HCT116 (cell line): ENCODE data around the gene TIMM10. TPM values are rescaled to one million over a fixed set of nuclear protein-coding genes. Genes with fewer than 3 reads are reported as not detected.

ENCODE experiments used
- ATAC-seq: fragments of 200-7000 bp; cut with Tn5 transposase; 2 replicates; pipeline ENCODE4 v1.9.1; 2020; ENCODE audit warnings: mild to moderate bottlenecking, moderate library complexity
- BruUV-seq: library from RNA; stranded (reverse); fragments of 400-500 nt; replicated peaks from 2 replicates; lab custom pipeline; 2021; lab: Mats Ljungman, UMichigan
- CTCF ChIA-PET: fragments of 300-600 bp; sonication (Branson Sonifier 250); formaldehyde crosslinking; loops from one replicate; lab custom pipeline; 2021; ENCODE audit warnings: antibody characterized with exemption; lab: Charles Lee
- POLR2A ChIA-PET: fragments of 300-600, 350-600 bp; sonication (Branson Sonifier 250); formaldehyde crosslinking; loops from one replicate; lab custom pipeline; 2021; ENCODE audit warnings: antibody characterized with exemption; lab: Charles Lee
- RAD21 ChIA-PET, 2 experiments: fragments of 300-600 bp; sonication (Branson Sonifier 250); formaldehyde crosslinking; loops; one replicate each; lab custom pipeline; 2023; ENCODE audit warnings: low total read pairs in 2 of 2; ENCODE audit not compliant: uncharacterized antibody in 2 of 2, unreplicated experiment in 2 of 2, low non-redundant PET in 1 of 2; lab: Charles Lee
- DNase-seq: peaks from one replicate; pipeline ENCODE4 v3.0.0-alpha.2; 2010; ENCODE audit warnings: low read depth, low spot score
- H2AFZ ChIP-seq: fragments of 200-600 bp; shearing (Covaris generic), sonication (generic); 2 replicates; pipeline ENCODE4 v1.6.1; 2017; ENCODE audit warnings: low read depth, mixed run types, mixed read lengths, antibody characterized with exemption, low read length; ENCODE audit not compliant: poor library complexity, severe bottlenecking
- H3K27ac ChIP-seq: 2 replicates; pipeline ENCODE4 v1.5.1; 2012; ENCODE audit warnings: low read depth, low read length
- H3K27me3 ChIP-seq: fragments of 200-600 bp; sonication (generic); 2 replicates; pipeline ENCODE4 v1.6.1; 2016; ENCODE audit warnings: mixed run types, low read length, mixed read lengths; ENCODE audit not compliant: insufficient read depth
- H3K36me3 ChIP-seq, 2 experiments: fragments of 200-500 bp in 1 of 2; fragments of 200-600 bp in 1 of 2; sonication (Bioruptor generic) in 1 of 2; sonication (generic) in 1 of 2; 2 replicates each; pipeline versions ENCODE4 v1.5.1 to v1.6.1; 2014 to 2016; ENCODE audit warnings: low read length in 2 of 2, inconsistent platforms in 1 of 2, mixed read lengths in 1 of 2, mixed run types in 1 of 2; ENCODE audit not compliant: insufficient read depth in 2 of 2, control insufficient read depth in 1 of 2
- H3K4me1 ChIP-seq, 2 experiments: fragments of 200-600 bp in 1 of 2; sonication (generic) in 1 of 2; 2 replicates each; pipeline versions ENCODE4 v1.5.1 to v1.6.1; 2012 to 2017; ENCODE audit warnings: low read length in 2 of 2, inconsistent platforms in 1 of 2, mild to moderate bottlenecking in 1 of 2, mixed read lengths in 1 of 2, mixed run types in 1 of 2, moderate library complexity in 1 of 2; ENCODE audit not compliant: insufficient read depth in 2 of 2, control insufficient read depth in 1 of 2
- H3K4me2 ChIP-seq: fragments of 200-600 bp; sonication (generic); 2 replicates; pipeline ENCODE4 v1.6.1; 2017; ENCODE audit warnings: mixed run types, low read length, mixed read lengths
- H3K4me3 ChIP-seq, 2 experiments: fragments of 200-600 bp in 1 of 2; sonication (generic) in 1 of 2; replicated peaks in 1 of 2; 2 replicates each; pipeline ENCODE4 v1.5.1; 2011 to 2016; ENCODE audit warnings: low read length in 2 of 2, control low read depth in 1 of 2, low read depth in 1 of 2, mild to moderate bottlenecking in 1 of 2, mixed read lengths in 1 of 2, mixed run types in 1 of 2
- H3K79me2 ChIP-seq: fragments of 200-600 bp; sonication (generic); 2 replicates; pipeline ENCODE4 v1.6.1; 2017; ENCODE audit warnings: mild to moderate bottlenecking, mixed run types, low read length, moderate library complexity, mixed read lengths; ENCODE audit not compliant: insufficient read depth
- H3K9ac ChIP-seq: fragments of 200-600 bp; sonication (generic); 2 replicates; pipeline ENCODE4 v1.6.1; 2016; ENCODE audit warnings: low read length, mixed read lengths
- H3K9me2 ChIP-seq: fragments of 200-600 bp; sonication (generic), shearing (Covaris generic); 2 replicates; pipeline ENCODE4 v1.6.1; 2017; ENCODE audit warnings: mixed run types, mild to moderate bottlenecking, moderate library complexity; ENCODE audit not compliant: insufficient read depth
- H3K9me3 ChIP-seq, 2 experiments: fragments of 200-500 bp in 1 of 2; fragments of 200-600 bp in 1 of 2; sonication (Bioruptor generic) in 1 of 2; sonication (generic) in 1 of 2; 2 replicates each; pipeline ENCODE4 v1.6.1; 2014 to 2017; ENCODE audit warnings: low read length in 2 of 2, mixed read lengths in 2 of 2, inconsistent platforms in 1 of 2, low read depth in 1 of 2, mild to moderate bottlenecking in 1 of 2, mixed run types in 1 of 2, moderate library complexity in 1 of 2; ENCODE audit not compliant: control insufficient read depth in 1 of 2, insufficient read depth in 1 of 2
- H4K20me1 ChIP-seq: fragments of 200-600 bp; sonication (generic), shearing (Covaris generic); 2 replicates; pipeline ENCODE4 v1.6.1; 2017; ENCODE audit warnings: mixed run types, mild to moderate bottlenecking, moderate library complexity; ENCODE audit not compliant: insufficient read depth
- CBX3 ChIP-seq: IDR thresholded peaks from 2 replicates; pipeline ENCODE4 v1.6.1; 2012; ENCODE audit warnings: low read depth
- EGR1 ChIP-seq: IDR thresholded peaks from 2 replicates; pipeline ENCODE4 v1.6.1; 2012; ENCODE audit warnings: low read depth
- ELF1 ChIP-seq: IDR thresholded peaks from 2 replicates; pipeline ENCODE4 v1.6.1; 2012; ENCODE audit warnings: low read depth, borderline replicate concordance
- EZH2phosphoT487 ChIP-seq: fragments of 200-600 bp; IDR thresholded peaks from 2 replicates; pipeline ENCODE4 v1.6.1; 2018; ENCODE audit warnings: antibody characterized with exemption, borderline replicate concordance
- FOSL1 ChIP-seq: IDR thresholded peaks from 2 replicates; pipeline ENCODE4 v1.6.1; 2012; ENCODE audit warnings: low read depth
- JUND ChIP-seq: IDR thresholded peaks from 2 replicates; pipeline ENCODE4 v1.6.1; 2012
- MAX ChIP-seq: IDR thresholded peaks from 2 replicates; pipeline ENCODE4 v1.6.1; 2012
- POLR2AphosphoS5 ChIP-seq: IDR thresholded peaks from 2 replicates; pipeline ENCODE4 v1.6.1; 2011; ENCODE audit warnings: mild to moderate bottlenecking, low read depth, low read length, moderate library complexity
- SP1 ChIP-seq: IDR thresholded peaks from 2 replicates; pipeline ENCODE4 v1.6.1; 2012; ENCODE audit warnings: low read depth
- SRF ChIP-seq: IDR thresholded peaks from 2 replicates; pipeline ENCODE4 v1.6.1; 2012; ENCODE audit warnings: low read depth
- TCF7L2 ChIP-seq: IDR thresholded peaks from 2 replicates; pipeline ENCODE4 v1.7.0; 2011; ENCODE audit warnings: borderline replicate concordance, inconsistent platforms; ENCODE audit not compliant: insufficient read depth, insufficient read length; ENCODE audit errors: extremely low read depth
- YY1 ChIP-seq: IDR thresholded peaks from 2 replicates; pipeline ENCODE4 v1.6.1; 2011; ENCODE audit warnings: low read length, low read depth, moderate library complexity, mild to moderate bottlenecking; ENCODE audit not compliant: insufficient replicate concordance; ENCODE audit errors: extremely low read depth
- ZFX ChIP-seq: fragments of 450-650 bp; IDR thresholded peaks from 2 replicates; pipeline ENCODE4 v1.6.1; 2017
- intact Hi-C: fragments of 100-400 bp; cut with micrococcal nuclease; formaldehyde crosslinking; loops from 2 replicates; pipeline ENCODE4 v1.10.0; 2022
- total RNA-seq: library from RNA; stranded (reverse); gene quantifications from one replicate; pipeline ENCODE4 v1.2.1, GENCODE V29; 2021; ENCODE audit not compliant: unreplicated experiment
- TF ChIP-seq, protein P1 (sequence below): IDR thresholded peaks from 2 replicates; pipeline ENCODE4 v1.6.1; 2011; ENCODE audit warnings: mild to moderate bottlenecking, low read length, moderate library complexity; ENCODE audit not compliant: insufficient replicate concordance; ENCODE audit errors: extremely low read depth

TIMM10 gene
- total RNA-seq, 1 experiment from 2014 or later, result 65.6 TPM

GRCh38 chr11:57479911-57480310, 50.6 kb downstream of the TIMM10 start:
- Histone ChIP-seq H3K4me3 (no peak overlapping the region), H4K20me1 (no peaks in the 10 kb centered on the region), H3K4me2 (no peak overlapping the region), H3K27me3 (no peaks in the 10 kb centered on the region), H3K9me3 (no peaks in the 10 kb centered on the region), H3K27ac (no peak overlapping the region), H3K36me3 (no peaks in the 10 kb centered on the region), H3K4me1 (no peaks in the 10 kb centered on the region), H3K9me2 (no peaks in the 10 kb centered on the region), H2AFZ (no peak overlapping the region), H3K9ac (no peak overlapping the region), H3K79me2 (no peaks in the 10 kb centered on the region)
- peak; percentile 59 for ATAC-seq
- POLR2A ChIA-PET, result no interaction called here
- intact Hi-C loops, result no loop called here
- DNase-seq, result no peak
- TF ChIP-seq YY1, result no peak
- TF ChIP-seq EZH2phosphoT487, result no peak
- TF ChIP-seq SRF, result no peak
- TF ChIP-seq, protein P1, sequence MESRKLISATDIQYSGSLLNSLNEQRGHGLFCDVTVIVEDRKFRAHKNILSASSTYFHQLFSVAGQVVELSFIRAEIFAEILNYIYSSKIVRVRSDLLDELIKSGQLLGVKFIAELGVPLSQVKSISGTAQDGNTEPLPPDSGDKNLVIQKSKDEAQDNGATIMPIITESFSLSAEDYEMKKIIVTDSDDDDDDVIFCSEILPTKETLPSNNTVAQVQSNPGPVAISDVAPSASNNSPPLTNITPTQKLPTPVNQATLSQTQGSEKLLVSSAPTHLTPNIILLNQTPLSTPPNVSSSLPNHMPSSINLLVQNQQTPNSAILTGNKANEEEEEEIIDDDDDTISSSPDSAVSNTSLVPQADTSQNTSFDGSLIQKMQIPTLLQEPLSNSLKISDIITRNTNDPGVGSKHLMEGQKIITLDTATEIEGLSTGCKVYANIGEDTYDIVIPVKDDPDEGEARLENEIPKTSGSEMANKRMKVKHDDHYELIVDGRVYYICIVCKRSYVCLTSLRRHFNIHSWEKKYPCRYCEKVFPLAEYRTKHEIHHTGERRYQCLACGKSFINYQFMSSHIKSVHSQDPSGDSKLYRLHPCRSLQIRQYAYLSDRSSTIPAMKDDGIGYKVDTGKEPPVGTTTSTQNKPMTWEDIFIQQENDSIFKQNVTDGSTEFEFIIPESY, result no peak
- no peak for TF ChIP-seq CBX3
- no peak for TF ChIP-seq ZFX
- BruUV-seq, result no TSS peak
- CTCF ChIA-PET, result interaction anchor here (1.0 to 2.0 kb wide), 3 partner anchors 13 to 48 kb away, joined by 3 to 8 read pairs (median 5); no protein-coding TSS in a partner anchor
- RAD21 ChIA-PET, result no interaction called here

GRCh38 chr11:57479021-57479663, 51.4 kb downstream of the TIMM10 start:
- Histone ChIP-seq H3K9ac (no peak overlapping the region), H2AFZ (no peak overlapping the region), H3K27me3 (no peaks in the 10 kb centered on the region), H3K9me3 (no peaks in the 10 kb centered on the region), H3K4me1 (no peaks in the 10 kb centered on the region), H3K4me2 (no peak overlapping the region), H3K27ac (no peak overlapping the region), H3K36me3 (no peaks in the 10 kb centered on the region), H3K79me2 (no peaks in the 10 kb centered on the region), H3K9me2 (no peaks in the 10 kb centered on the region), H3K4me3 (no peak overlapping the region), H4K20me1 (no peaks in the 10 kb centered on the region)
- CTCF ChIA-PET, result interaction anchor here (1.4 to 2.0 kb wide), 3 partner anchors 14 to 165 kb away, joined by 3 to 6 read pairs (median 5); no protein-coding TSS in a partner anchor
- intact Hi-C loops, result no loop called here
- POLR2A ChIA-PET, result interaction anchor here (0.8 kb wide), 1 partner anchor 41 kb away, joined by 3 read pairs; no protein-coding TSS in a partner anchor
- ATAC-seq (no peak), DNase-seq (no peak)
- no TSS peak for BruUV-seq
- RAD21 ChIA-PET, result no interaction called here
- TF ChIP-seq CBX3 (no peak), SP1 (no peak), YY1 (no peak), FOSL1 (no peak), MAX (no peak), TCF7L2 (no peak), JUND (no peak), ELF1 (no peak), EGR1 (no peak), POLR2AphosphoS5 (no peak)
